GM18517 (cell line): Measurements from ENCODE around the gene C2orf68.
A peak's percentile ranks its signal among the peaks of the same experiment; 100 is the strongest.
"Not testable (repeated sequence)": the region's sequence is repeated elsewhere in the genome, so short reads cannot be mapped to it uniquely, and the experiment has no call there.

Experiments used
- ATAC-seq: cut with Tn5 transposase; IDR thresholded peaks from one replicate; pipeline ENCODE4 v1.9.1; 2021; ENCODE audit warnings: mild to moderate bottlenecking, moderate library complexity; ENCODE audit not compliant: unreplicated experiment

Gene C2orf68

GRCh38 chr2:85631316-85631715 is 19.4 kb upstream of the C2orf68 start:
- ATAC-seq: no peak

DNA sequence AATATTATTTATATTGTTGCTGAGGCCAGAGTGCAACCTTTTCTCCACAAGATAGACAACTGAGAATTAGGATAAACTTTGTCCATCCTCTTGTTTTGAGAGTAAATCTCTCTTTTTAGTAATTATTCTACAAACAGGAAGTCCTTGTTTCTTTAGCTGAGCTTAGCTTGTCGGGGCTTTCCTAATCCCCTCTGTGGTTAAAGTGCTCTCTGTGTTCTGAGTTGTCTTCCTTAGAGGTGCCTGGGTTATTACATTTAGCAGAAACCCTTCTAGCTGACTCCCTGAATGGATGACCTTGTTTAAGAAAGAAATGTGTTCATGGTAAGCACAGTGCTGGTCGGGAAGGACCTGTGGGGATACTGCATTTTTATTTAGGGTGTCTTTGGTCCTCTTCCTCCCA is 16.8 kb upstream of the C2orf68 start:
- ATAC-seq: no peak

GRCh38 chr2:85623991-85624390 is 12.1 kb upstream of the C2orf68 start:
- ATAC-seq: no peak

DNA sequence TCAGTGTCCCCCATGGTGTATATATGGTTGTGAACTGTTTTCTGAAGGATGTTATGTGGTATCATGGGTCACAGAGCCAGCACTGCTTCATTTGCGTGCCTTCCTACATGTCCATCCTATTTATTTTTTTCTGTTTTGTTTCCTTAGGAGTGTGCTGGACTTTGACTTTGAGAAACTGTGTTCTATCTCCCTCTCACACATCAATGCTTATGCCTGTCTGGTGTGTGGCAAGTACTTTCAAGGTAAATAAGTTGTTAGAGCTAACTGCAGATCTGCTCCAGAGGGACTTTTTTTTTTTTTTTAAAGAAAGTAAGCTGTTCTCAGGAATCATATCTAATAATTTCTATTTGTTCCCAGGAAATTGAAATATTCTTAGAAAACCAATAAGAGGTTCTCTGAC is 9.5 kb upstream of the C2orf68 start:
- no peak for ATAC-seq

- ATAC-seq: no peak
Observed at GRCh38 chr2:85619617-85620016, 7.8 kb upstream of the C2orf68 start.

DNA sequence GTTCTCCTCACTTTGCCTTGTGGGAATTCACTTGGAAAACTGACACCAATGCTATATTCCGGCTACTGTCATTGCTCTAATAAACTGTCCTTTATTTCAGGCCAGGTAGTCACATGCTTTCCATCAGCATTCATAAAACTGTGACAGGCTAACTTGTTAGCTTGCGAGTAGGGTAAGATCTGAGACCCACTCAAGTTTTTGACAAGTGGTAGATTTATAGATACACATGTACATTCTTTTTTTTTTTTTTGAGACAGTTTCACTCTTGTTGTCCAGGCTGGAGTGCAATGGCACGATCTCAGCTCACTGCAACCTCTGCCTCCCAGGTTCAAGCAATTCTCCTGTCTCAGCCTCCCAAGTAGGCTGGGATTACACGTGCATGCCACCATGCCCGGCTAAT is 5.9 kb upstream of the C2orf68 start:
- ATAC-seq: not testable (repeated sequence)

GRCh38 chr2:85615413-85615728 is 3.5 kb upstream of the C2orf68 start:
- ATAC-seq: no peak

DNA sequence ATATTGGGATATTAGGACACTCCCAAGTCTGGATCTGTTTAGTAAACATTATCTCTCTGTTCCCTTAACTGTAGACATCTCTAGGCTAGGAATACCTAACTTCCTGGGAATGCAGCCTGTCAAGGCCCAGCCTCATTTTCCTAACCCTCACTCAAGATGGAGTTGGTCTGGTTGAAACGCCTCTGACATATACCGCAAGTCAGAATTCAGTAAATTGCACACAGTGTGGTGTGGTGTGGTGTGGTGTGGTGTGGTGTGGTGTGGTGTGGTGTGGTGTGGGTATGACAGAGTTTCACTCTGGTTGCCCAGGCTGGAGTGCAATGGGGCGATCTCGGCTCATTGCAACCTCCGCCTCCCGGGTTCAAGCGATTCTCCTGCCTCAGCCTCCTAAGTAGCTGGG is 2.9 kb upstream of the C2orf68 start:
- not testable (repeated sequence) for ATAC-seq

DNA sequence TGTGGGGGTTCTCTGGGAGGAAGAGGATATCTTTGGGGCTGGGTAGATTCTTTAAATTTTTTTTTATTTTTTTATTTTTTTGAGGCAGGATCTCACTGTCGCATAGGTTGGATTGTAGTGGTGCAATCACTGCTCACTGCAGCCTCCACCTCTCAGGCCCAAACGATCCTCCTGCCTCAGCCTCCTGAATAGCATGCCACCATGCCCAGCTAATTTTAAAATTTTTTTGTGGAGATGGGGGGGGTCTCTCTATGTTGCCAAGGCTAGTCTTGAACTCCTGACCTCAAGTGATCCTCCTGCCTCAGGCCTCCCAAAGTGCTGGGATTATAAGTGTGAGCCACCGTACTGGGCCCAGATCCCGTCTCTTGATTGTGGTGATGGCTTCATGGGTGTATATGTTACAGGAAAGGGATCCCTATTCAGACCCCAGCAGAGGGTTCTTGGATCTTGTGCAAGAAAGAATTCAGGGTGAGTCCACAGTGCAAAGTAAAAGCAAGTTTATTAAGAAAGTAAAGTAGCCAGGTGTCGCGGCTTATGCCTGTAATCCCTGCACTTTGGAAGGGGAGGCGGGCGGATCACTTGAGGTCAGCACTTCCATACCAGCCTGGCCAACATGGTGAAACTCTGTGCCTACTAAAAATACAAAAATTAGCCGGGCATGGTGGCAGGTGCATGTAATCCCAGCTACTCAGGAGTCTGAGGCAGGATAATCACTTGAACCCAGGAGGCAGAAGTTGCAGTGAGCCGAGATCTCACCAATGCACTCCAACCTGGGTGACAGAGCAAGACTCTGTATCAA is 2.0 kb upstream of the C2orf68 start:
- no peak for ATAC-seq

DNA sequence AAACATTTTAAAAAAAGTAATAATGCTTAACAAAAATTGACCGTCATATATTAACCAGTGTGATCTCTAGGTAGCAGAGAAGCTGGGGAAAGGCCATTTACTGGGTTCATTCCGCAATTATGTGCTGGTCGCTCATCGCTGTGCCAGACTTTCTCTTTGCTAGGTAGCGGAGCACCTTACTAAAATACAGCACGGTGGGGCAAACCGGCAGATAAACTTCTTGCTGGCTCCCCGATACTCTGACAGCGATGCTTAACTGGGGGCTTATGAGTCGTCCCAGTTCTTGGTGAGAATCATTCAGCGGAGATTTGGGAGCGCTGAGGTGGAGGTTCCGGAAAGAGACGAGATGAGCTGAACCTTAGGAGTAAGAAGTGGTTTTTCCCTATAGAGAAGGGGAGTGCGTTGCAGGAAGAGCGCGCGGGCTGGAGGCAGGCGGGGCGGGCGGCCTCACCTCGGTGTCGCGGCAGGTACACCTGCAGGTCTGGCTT is 605 bp downstream of the C2orf68 start:
- no peak for ATAC-seq

GRCh38 chr2:85607268-85608215 is 4.3 kb downstream of the C2orf68 start:
- ATAC-seq: no peak

GRCh38 chr2:85606116-85606455 is 5.8 kb downstream of the C2orf68 start:
- ATAC-seq: no peak

DNA sequence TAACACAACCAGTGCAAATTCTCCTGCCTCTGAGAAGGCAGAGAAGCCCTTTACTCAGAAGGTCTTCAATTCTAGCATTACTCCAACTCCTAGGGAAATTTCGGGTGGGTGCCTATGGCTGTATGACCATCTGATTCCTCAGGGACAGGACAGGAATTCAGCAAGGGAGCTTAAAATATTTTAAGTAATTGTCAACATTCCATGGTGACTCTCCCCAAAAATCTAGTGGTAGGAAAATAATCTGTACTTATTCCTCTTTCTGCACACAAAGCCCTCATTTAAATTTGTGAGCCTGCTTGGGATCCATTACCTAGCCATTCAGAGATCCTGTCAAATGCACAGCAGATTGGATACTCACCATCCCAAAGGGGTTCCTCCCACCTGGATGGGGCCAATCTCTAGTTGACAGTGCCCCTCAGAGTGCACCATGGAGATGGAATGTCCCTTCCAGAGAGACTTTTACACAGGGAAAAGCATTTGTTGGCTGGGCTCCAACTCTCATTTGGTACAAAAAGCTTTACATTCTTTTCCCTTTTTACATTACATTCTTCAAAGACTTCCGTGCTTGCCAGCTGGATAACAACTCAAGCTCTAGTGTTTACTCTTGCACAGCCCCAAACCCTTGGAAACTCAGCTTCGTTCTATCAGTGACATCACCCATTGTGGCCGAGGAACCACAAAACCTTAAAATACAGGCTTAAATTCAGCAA is 6.3 kb downstream of the C2orf68 start:
- no peak for ATAC-seq

GRCh38 chr2:85604568-85605339 is 7.1 kb downstream of the C2orf68 start:
- ATAC-seq: no peak

- ATAC-seq: not testable (repeated sequence)
Observed at GRCh38 chr2:85604133-85604444, 7.8 kb downstream of the C2orf68 start.

- peak; percentile 88 for ATAC-seq
Observed at GRCh38 chr2:85602476-85603234, 9.2 kb downstream of the C2orf68 start, which contains the start of gene TMEM150A. TMEM150A (minus strand) TSS chr2:85602698; CDS start chr2:85601948, 750 bp downstream.

- ATAC-seq: peak; percentile 45
Observed at GRCh38 chr2:85601771-85602475, 9.9 kb downstream of the C2orf68 start.

DNA sequence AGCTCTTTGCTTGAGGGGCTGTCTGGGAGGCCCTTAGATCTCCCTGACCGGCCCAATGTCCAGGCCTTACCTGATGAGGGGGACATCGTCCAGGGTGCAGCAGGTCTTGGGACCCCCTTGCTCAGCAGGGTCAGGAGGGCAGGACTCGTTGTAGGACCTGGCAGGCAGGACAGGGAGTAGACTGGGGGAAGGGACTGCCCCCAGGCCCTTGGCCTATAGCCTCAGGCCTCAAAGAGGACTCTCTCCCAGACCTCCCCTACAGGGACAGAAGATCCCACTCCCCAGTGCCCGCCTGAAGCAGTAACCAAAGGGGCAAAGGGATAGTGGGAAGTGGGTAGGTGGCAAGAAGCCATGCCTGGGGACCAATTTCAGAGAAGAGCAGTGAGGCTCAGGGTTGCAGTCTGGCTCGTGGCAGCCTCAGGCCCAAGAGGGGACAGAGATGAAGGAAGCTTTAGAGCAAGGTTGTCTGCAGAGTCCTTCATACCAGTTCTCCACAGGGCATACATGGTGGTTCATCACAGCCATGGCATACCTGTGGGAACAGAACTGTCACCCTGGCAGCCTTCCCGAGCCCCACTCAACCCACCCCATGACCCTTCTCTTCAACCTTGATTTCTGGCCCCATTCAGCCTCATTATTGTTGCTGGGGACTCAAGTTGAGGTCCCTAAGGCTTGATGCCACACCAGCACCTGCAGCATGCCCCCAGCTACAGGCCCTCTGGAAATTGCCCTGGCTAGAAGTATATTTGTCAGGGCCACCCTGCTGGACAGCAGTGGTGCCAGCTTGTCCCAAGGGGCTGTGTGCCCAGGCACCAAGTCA is 10.7 kb downstream of the C2orf68 start:
- no peak for ATAC-seq

DNA sequence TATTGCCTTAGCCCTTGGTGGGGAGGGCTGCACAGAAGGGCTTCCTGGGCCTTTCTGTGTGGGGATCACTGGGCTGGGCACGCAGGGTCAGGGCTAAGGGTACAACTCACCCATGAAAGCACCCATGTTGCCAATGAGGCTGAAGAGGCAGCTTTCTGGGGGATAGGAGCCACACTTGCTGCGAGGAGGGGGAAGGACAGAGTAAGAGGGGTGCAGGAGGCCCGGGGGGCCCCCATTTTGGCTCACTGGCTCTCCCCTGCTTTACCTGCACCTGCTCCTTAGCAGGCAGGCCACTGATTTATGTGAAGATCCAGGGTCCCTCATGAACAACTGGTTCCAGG is 11.7 kb downstream of the C2orf68 start:
- no peak for ATAC-seq
